GM18499 (cell line): ENCODE data around the gene AMZ1.

Experiments used
- ATAC-seq: cut with Tn5 transposase; IDR thresholded peaks from one replicate; pipeline ENCODE4 v1.9.1; 2021; ENCODE audit warnings: moderate number of reproducible peaks; ENCODE audit not compliant: insufficient read depth, unreplicated experiment

AMZ1 gene

DNA sequence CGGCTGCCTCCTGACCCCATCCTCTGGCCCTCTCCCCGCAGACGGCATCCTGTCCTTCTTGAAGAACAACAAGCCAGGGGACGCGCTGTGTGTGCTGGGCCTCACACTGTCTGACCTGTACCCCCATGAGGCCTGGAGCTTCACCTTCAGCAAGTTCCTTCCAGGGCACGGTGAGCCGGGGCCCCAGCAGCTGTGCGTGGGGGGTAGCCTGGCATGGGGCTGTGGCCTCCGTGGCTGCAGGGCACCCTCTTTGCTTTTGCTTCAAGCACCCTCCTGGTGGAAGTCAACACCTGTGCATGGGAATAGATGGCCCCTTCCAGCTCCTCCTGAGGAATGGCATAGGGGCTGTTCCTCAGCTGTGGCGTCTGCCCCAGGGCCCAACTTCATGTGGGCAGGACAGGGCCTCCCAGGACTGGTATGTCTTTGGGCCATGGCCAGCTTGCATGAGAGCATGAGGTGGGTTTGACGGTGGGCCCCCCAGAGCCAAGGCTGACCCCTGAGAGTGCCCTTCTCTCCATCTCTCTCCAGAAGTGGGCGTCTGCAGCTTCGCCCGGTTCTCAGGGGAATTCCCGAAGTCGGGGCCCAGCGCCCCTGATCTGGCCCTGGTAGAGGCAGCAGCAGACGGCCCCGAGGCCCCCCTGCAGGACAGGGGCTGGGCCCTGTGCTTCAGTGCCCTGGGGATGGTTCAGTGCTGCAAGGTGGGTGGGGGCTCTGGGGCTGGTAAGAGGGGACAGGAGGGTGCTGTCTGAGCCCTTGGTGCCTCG is 20.7 kb downstream of the AMZ1 start:
- ATAC-seq, result no peak

DNA sequence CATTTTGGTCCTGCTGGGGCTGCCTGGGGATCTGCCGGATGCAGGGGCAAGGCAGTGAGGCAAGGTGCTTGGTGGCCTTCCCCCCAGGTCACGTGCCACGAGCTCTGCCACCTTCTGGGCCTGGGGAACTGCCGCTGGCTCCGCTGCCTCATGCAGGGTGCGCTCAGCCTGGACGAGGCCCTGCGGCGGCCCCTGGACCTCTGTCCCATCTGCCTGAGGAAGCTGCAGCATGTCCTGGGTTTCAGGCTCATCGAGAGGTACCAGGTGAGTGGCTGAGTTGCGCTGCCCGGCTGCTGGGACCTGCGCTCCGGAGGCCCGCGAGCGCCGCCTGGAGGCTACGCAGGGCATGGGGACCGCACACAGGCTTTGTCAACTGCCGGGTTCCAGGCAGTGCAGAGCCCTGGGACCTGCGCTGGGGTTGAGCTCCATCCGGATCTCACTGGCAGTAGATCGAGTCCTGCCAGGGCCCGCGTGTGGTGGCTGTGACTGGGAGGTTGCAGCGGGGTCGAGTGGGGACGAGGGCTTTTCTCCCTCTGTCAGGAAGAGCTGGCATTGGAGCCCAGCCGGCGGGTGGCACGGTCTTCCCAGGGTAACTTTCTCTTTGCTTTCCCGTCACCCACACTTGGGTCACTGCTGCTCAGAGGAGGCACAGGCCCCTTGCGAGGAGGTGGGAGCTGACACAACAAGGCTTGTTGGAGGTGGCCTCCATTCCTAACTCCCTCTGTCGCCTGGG is 21.7 kb downstream of the AMZ1 start:
- ATAC-seq, result no peak

DNA sequence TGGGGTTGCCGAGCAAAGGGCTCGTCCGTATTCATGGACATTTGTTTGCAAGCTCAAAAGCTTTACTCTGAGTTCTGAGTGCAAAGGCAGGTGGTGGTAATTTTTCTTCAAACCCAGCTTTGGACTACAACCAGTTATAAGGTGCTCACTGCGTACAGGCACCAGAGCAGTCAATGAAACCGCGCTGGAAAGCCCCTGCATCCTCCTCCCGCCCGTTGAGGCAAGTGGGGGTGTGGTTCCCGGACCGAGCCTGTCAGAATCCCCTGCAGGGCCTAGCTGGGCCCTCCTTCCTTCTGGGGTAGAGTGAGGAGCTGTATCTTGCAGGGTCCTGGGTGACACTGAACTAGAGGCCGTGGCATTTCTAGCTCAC is 22.3 kb downstream of the AMZ1 start:
- no peak for ATAC-seq

DNA sequence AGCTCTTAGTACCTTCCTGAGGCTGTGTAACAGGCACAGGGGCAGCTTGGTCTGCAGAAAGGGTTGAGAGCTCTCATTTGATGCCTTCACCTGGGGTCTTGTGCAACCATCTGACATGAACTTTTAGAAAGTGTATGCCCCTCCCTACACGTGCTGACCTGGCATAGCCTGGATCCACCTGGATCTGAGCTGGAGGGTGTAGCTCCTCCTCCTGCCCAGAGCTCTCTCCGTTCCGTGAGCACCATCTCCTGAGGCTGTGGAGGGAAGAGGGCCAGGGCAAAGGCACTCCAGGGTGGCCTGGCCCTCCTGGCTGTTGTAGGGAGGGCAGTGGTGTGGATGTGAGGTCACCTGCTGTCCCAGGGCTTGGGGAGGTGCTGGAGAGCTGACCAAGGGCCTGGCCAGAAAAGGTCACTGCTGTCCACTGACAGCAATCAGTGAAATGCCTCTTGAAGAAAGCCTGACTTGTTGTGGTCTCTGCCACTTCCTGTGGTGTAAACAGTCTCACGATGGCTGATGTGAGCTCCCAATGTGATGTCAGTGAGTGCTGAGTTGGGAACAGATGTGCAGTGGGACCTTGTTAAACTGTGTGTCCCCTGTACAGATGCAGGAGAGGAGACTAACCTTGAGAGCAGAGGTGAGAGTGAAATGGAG is 23.0 kb downstream of the AMZ1 start:
- ATAC-seq, result no peak

DNA sequence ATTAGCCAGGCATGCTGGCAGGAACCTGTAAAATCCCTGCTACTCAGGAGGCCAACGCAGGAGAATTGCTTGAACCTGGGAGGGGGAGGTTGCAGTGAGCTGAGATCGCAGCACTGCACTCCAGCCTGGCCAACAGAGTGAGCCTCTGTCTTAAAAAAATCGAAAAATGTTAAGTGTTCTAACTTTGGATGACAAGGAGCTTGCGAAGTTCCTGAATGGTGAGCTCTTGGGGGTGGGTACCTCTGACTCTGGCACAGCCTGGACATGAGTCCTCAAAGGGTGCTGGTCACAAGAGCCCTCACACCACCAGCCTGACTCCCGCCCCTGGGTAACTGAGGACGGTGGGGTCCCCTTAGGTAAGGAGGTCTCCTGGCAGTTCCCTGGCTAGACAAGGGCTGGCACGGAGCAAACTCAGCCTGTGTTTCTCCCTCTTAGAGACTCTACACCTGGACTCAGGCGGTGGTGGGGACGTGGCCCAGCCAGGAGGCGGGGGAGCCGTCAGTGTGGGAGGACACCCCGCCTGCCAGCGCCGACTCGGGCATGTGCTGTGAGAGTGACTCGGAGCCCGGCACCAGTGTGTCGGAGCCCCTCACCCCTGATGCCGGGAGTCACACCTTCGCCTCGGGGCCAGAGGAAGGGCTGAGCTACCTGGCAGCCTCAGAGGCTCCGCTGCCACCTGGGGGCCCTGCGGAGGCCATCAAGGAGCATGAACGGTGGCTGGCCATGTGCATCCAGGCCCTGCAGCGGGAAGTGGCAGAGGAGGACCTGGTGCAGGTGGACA is 24.1 kb downstream of the AMZ1 start:
- ATAC-seq, result no peak

DNA sequence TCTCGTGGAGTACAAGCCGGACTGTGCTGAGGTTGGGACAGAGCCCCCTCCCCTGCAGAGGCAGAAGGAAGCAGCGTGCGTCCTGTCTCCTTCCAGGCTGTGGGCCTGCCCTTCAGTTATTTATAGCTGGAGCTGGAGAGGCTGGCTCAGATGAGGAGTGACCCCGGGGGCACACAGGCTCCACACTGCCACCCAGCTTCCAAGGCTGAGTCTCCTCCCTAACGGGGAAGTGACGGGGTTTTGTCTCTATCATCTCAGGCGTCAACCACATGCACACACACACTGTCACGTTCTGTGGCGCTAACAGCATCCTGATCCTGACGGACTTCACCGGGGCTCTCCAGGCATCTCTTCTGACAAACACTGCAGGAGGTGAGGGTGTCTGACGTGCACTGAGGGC is 25.4 kb downstream of the AMZ1 start:
- ATAC-seq, result no peak

DNA sequence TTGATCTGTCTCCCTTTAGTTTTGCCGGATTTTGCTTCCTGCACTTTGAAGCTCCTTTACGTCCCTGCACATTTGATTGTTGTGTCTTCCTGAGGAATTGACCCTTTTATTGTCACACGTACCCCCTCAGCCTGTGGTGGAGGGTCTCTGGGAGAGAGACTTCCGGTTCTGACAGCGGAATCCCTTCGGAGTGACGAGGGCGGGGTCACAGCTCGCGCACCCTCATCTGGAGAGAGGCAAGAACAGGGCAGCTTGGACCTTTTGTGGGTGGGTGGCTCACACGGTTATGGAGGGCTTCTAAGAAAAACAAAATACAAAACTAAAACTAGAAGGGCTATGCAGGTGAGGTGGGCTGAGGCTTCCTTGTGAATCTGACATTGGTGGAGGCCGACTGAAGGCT is 26.0 kb downstream of the AMZ1 start:
- ATAC-seq, result no peak

DNA sequence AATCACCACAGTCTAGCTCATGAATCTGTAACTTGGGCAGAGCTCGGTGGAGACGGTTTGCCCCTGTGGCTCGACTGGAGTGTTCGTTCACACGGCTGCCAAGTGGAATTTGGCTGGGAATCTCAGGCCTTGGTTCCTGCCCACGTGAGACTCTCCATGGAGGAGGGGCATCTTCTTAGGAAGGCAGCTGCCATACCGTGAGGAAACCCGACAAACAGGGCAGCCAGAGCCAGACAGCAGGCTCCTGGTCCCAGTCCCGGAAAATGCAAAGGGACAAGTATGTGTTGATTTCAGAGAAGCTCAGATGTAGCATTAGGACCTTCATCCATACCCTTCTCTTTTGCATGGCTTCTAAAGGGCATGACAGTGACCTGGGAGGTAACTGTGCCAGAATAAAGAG is 26.6 kb downstream of the AMZ1 start:
- ATAC-seq, result no peak

DNA sequence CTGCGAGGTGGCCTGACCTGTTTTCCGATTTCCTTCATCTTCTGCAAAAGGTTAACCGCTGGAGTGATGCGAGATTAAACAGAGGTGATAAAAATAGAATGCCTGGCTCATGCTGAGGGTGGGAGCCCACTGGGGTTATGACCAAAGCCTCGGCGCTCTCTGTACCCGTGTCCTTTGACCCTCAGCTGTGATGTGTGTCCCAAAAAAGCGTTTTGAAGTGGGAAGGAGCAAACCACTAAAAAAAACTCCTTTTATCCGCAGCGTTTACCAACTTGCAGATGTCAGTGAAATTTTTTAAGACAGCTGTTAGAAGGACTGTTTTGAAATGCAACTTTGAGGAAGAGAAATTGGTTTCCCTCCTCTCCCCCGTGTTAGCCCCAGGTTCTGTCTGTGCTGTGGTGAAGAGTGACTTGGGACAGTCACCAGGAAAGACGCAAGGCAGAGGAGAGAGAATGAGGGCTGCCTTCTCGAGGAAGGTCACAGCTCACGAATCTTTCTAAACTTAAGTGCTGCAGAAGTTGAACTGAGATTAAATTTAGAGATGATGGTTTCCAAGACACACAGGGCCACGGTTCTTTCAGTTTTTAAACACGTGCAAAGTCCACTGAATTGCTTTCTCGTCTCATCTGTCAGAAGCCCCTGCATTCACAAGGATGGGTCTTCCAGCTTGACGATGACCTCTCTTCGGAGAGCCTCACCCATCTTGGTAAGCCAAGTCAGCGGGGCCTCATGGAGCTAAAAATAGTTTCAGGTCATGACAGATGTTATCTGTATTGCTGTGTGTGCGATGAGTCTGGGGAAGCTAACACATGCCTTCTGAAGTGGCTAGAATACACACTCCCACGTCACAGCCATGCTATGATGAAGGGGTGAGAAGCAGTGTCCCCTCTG is 27.6 kb downstream of the AMZ1 start:
- ATAC-seq, result no peak

DNA sequence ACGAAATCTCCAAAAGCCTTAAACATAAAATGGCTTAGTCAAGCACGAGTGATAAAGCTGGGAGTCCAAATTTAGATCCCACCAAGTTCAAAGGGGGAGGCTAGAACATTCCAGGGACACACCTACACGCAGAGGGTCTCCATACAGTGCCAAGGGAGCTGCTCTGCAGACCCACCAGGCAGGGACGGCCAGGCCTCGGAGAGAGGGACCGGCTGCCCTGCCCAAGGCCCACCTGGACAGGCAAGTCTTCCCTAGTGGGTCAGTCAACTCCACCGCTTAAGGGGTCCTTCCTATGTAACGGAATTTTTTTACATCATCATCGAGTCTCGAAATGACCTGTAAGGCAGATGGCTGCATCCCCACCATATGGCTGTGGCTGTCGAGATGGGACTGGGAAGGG is 28.5 kb downstream of the AMZ1 start:
- no peak for ATAC-seq

DNA sequence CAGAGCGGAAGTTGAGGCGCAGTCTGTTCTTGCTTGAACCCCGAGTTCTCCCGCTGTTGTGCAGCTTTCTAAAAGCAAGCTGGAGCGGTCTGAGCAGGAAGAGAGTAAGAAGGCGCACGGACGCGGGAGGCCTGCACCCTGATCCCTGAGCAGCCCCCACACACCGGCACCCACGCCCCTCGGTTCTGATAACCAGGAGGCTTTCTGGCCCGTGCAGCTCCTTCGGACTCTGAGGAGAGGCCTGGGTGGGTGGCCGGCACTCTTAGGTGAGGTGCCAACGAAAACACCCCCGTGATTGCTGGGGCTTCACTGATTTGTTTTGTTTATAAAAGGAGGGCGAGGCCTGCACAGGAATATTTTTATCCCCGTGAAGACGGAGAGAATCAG is 28.9 kb downstream of the AMZ1 start:
- no peak for ATAC-seq

DNA sequence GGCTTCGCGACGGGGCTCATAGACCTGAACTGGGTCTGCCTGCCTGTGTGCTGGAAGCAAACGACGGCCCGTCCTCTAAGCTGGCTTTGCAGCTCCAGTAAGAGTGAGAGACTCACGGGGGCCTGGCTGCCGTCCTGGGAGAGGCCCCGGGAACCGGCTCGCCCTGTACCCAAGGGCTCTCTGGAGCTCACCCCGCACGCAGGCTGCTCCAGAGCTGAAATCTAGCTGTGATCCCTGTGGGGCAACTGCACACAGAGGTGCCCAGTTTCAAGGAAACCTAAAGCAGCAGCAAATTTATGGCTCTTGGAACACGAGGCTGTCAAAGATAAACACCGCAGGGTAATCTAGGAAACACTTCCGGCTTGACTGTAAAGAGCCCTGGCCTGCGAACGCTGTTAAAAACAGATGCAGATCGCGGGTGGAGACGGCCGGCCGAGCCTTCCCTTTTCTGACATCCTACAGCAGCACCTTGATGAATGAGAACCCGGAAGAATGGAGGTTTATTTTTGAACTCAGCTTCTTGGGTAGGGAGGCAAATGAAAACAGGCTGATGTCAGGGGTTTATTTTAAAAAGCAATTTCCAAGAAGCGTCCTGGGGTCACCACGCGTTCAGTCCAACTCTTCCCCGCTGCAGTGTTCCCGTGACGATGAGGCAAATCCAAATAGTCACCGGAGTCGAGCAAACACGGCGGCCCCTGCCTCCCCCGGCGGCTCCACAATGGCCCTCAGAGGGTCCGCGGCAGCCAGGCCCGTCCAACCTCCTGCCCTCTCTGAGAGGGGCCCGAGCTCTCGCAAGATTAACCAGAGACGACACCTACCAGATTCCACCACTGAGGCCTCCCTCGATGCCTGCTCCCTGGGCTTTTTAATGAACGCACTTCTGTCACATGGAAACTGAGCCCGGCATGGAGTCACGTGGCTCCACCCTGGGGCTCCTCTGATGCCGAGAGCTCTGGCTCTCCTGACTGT is 29.6 kb downstream of the AMZ1 start:
- no peak for ATAC-seq

DNA sequence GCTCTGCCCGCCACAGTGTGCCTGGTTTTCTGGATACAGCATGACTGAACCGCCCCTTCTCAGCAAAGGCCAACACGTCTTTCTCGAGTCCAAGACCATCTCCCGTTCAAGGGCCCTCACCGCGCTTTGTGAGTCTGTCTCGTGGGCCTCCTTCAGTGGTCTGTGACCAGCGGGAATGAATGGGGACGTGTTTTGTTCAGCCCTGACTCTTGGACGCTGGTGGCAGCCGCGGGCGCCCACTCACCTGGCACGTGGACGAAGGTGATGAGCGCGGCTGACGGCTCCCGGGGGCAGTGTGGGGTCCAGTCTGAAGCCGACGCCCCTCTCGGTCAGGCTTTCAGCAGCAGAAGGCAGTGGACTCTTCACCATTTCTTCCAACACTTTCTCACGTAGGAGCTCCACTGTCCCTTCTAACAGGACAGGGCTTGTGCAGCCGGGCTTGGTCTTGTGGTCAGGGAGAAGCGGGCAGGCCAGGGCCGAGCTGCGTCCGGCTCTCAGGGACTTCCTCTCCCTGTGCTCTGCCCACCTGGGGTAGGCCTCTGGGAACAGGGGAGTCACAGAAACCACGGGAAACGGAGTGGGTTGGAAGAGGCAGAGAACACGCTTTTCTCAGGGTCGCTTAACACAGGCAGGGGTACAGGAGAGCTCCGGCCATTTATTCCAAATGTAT is 30.4 kb downstream of the AMZ1 start:
- ATAC-seq, result no peak

DNA sequence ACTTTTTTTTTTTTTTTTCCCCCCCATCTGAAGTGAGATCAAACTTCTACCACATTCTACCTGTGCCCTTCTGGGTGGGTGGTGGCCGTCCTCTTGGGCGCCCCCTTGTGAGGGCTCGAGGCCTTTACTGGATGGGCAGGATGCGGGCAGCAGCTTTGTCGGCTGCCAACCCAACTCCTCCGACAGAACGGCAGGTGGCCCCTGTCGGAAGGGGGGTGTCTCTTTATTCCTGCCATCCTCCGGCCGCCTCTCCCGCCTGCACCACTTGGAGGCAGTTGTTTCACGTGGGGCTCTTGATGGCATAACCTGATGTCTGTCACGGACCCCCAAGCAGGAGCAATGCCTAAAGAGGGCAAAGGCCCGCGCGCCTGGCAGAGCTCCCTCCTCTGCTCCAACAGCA is 31.0 kb downstream of the AMZ1 start:
- no peak for ATAC-seq

DNA sequence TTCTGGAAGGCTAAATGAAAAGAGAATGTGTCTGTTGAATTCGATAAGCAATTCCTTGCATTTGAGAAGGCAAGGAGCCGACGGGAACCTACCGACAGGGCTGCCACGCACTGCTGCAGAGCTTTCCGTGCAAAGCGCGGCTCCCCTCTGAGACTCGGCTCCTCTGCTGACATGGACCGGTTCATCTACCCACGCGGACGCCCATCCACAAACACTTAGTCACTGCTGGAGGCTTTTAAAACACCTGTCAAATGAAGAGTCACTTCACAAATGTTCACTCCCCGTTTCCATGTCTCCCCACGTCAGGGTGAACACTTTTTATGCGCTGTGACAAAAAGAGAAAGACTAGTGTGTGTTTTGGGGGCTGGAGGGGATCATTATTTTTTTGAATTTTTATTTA is 32.0 kb downstream of the AMZ1 start:
- ATAC-seq, result no peak

DNA sequence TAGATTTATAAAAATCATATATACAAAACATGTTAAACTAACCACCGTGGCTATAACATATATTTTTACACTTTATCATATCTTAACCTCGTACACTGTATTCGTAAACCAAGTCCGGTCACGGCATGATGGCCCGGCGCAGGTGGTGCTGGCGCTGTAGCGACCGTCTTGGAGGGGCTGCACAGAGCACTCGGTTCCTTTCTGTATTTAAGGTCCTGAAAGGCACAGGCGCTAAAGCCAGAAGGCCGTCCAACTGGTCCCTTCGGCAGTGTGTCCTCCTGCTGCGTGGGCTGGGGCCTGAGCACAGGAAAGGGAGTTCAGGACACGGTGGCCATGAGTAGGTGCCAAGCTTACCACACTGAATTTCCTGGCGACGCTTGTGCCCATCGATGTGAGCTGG is 33.8 kb downstream of the AMZ1 start:
- no peak for ATAC-seq

DNA sequence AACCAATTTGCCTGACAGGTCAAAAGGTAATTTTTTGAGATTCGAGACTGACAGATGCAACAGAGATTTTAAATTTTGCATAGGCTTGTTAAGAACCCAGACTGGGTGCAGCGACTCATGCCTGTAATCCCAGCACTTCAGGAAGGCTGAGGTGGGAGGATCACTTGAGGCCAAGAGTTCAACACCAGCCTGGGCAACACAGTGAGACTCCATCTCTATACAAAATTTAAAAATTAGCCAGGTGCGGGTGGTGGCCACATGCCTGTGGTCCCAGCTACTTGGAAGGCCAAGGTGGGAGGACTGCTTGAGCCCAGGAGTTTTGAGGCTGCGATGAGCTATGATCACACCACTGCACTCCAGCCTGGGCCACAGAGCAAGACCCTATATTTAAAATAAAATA is 34.6 kb downstream of the AMZ1 start:
- no peak for ATAC-seq

DNA sequence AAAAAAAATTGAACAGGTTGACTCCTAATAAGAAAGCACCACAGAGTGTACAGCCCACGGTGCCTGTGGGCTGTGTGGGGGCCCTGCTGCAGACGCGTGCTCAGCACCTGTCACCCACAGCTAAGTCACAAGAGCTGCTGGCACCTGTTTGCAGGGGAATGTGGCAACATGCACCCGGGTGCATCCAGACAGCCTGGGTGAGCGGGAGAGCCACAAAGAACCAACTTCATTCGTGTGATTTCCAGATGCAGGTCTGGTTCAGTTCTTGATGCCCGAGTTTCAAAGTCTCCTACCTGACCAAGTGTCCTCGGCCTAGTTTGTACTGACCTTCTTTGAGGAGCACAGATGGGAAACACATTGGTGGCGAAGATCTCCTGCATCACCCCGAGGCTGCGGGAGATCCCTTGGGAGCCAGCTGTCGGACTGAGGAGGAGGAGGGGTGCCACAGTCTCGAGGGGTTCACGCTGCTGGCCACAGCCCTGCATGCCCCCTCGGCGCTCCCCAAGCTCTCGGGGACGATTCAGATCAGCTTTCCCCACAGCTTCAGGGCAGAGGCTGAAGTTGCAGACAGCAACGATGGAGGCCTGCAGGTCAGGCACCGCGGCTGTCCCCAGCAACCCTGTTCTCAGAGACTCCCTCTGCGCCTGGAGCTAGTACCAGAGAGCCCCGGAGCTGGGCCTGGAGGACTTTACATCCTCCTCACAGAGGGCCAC is 35.3 kb downstream of the AMZ1 start:
- no peak for ATAC-seq
